ENCODE measurements around the gene NRAS.

Gene NRAS

GRCh38 chr1:114668784-114669561 lies 47.6 kb downstream of the NRAS start:
- no peak overlapping the region for H3K27ac ChIP-seq (ENCODE audit: low read length)
- no peak for DNase-seq
- no peaks in the 10 kb centered on the region for H4K20me1 ChIP-seq (ENCODE audit: insufficient read depth, low read length)

DNA sequence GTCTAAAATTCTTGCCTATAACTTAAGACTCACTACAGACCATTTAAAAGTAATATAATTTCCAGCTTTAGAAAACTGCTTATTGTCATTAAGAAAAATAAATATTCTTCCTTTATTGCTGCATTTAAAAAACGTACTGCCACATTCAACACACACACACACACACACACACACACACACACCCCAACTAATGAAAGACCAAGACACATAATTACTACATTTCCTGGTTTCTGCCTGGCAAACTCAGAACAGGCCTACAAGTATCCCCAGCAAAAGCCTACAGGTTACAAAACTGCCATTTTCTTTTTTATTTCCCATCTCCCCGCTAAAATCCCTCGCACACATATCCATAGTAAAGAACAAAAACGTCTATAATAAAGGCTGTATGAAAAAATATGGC lies 48.2 kb downstream of the NRAS start:
- Histone ChIP-seq H3K4me1 (ENCODE audit: insufficient read depth, low read length) (no peaks in the 10 kb centered on the region), H3K4me3 (ENCODE audit: low read depth in 1 of 2, low read length in 2 of 2) (no peak overlapping the region), H3K27me3 (ENCODE audit: insufficient read depth, low read length, poor library complexity) (peaks cover 1% of the 10 kb centered on the region), H4K20me1 (ENCODE audit: insufficient read depth, low read length) (no peaks in the 10 kb centered on the region), H3K9me3 (ENCODE audit: insufficient read depth, low read length, severe bottlenecking) (no peaks in the 10 kb centered on the region), H3K36me3 (ENCODE audit: insufficient read depth, low read length) (no peaks in the 10 kb centered on the region), H3K9ac (ENCODE audit: low read depth, low read length) (no peak overlapping the region), H3K79me2 (ENCODE audit: insufficient read depth, low read length) (no peaks in the 10 kb centered on the region), H3K4me2 (ENCODE audit: insufficient read depth, low read length) (no peak overlapping the region), H2AFZ (ENCODE audit: low read depth, low read length) (no peak overlapping the region), H3K27ac (ENCODE audit: low read length) (no peak overlapping the region)
- no peak for ATAC-seq (ENCODE audit: insufficient read depth, low read depth)
- TF ChIP-seq CTCF (IDR thresholded peaks at IDR 0.05; ENCODE audit: borderline replicate concordance, extremely low read depth, low read length, poor library complexity, severe bottlenecking) (no peak), EZH2 (IDR thresholded peaks at IDR 0.05; ENCODE audit: borderline replicate concordance, low read depth, low read length, severe bottlenecking) (no peak)
- DNase-seq = no peak

More at GRCh38 chr1:114668784-114669561, 47.6 kb downstream of the NRAS start:
- no peaks in the 10 kb centered on the region for H3K9me3 ChIP-seq (ENCODE audit: insufficient read depth, low read length, severe bottlenecking)
- H3K9ac ChIP-seq (ENCODE audit: low read depth, low read length) = no peak overlapping the region
- H3K4me1 ChIP-seq (ENCODE audit: insufficient read depth, low read length) = no peaks in the 10 kb centered on the region
- H3K79me2 ChIP-seq (ENCODE audit: insufficient read depth, low read length) = no peaks in the 10 kb centered on the region
- no peak for ATAC-seq (ENCODE audit: insufficient read depth, low read depth)
- TF ChIP-seq EZH2 (IDR thresholded peaks at IDR 0.05; ENCODE audit: borderline replicate concordance, low read depth, low read length, severe bottlenecking) (no peak), CTCF (IDR thresholded peaks at IDR 0.05; ENCODE audit: borderline replicate concordance, extremely low read depth, low read length, poor library complexity, severe bottlenecking) (no peak)
- H3K4me3 ChIP-seq (ENCODE audit: low read depth in 1 of 2, low read length in 2 of 2) = no peak overlapping the region
- H3K4me2 ChIP-seq (ENCODE audit: insufficient read depth, low read length) = no peak overlapping the region
- H3K27me3 ChIP-seq (ENCODE audit: insufficient read depth, low read length, poor library complexity) = peaks cover 3% of the 10 kb centered on the region
- H3K36me3 ChIP-seq (ENCODE audit: insufficient read depth, low read length) = no peaks in the 10 kb centered on the region
- no peak overlapping the region for H2AFZ ChIP-seq (ENCODE audit: low read depth, low read length)

- Histone ChIP-seq H3K4me1 (ENCODE audit: insufficient read depth, low read length) (no peaks in the 10 kb centered on the region), H3K79me2 (ENCODE audit: insufficient read depth, low read length) (no peaks in the 10 kb centered on the region), H3K4me3 (ENCODE audit: low read depth in 1 of 2, low read length in 2 of 2) (no peak overlapping the region), H3K36me3 (ENCODE audit: insufficient read depth, low read length) (no peaks in the 10 kb centered on the region), H3K27me3 (ENCODE audit: insufficient read depth, low read length, poor library complexity) (no peaks in the 10 kb centered on the region), H3K9ac (ENCODE audit: low read depth, low read length) (no peak overlapping the region), H4K20me1 (ENCODE audit: insufficient read depth, low read length) (no peaks in the 10 kb centered on the region), H3K27ac (ENCODE audit: low read length) (no peak overlapping the region), H3K9me3 (ENCODE audit: insufficient read depth, low read length, severe bottlenecking) (no peaks in the 10 kb centered on the region), H2AFZ (ENCODE audit: low read depth, low read length) (no peak overlapping the region), H3K4me2 (ENCODE audit: insufficient read depth, low read length) (no peak overlapping the region)
- no peak for TF ChIP-seq CTCF (IDR thresholded peaks at IDR 0.05; ENCODE audit: borderline replicate concordance, extremely low read depth, low read length, poor library complexity, severe bottlenecking)
- DNase-seq (no peak), ATAC-seq (ENCODE audit: insufficient read depth, low read depth) (no peak)
Observed at GRCh38 chr1:114666954-114667353, 49.6 kb downstream of the NRAS start.

Measured in DND-41 (cell line).